H1 (cell line): Measurements from ENCODE around the gene LRRC8D. TPM values are rescaled to one million over a fixed set of nuclear protein-coding genes. Genes with fewer than 3 reads are reported as not detected.

ENCODE experiments used
- CTCF ChIA-PET: fragments of 300-600 bp; sonication (Branson Sonifier 250); formaldehyde crosslinking; loops from one replicate; lab custom pipeline; 2021; ENCODE audit not compliant: partially characterized antibody; lab: Charles Lee
- POLR2A ChIA-PET: fragments of 300-600 bp; sonication (Branson Sonifier 250); formaldehyde crosslinking; loops from one replicate; lab custom pipeline; 2021; ENCODE audit warnings: inconsistent platforms; ENCODE audit not compliant: partially characterized antibody; lab: Charles Lee
- DNase-seq, 2 experiments: peaks; one replicate each; pipeline versions ENCODE4 v3.0.0 to v3.0.0-alpha.2; 2010 to 2022; ENCODE audit warnings: low spot score in 2 of 2, low read depth in 1 of 2, mixed read lengths in 1 of 2
- FAIRE-seq: peaks from 2 replicates; lab custom pipeline; 2011; peaks lifted over from hg19 to GRCh38; lab: Jason Lieb, UNC
- H2AFZ ChIP-seq: 2 replicates; pipeline ENCODE4 v1.8.1; 2012; ENCODE audit warnings: low read length, inconsistent platforms
- H2AK5ac ChIP-seq: 2 replicates; pipeline ENCODE4 v1.6.1; 2013; ENCODE audit warnings: low read depth, low read length
- H2BK120ac ChIP-seq: replicated peaks from 2 replicates; pipeline ENCODE3; 2013; ENCODE audit warnings: low read depth, low read length, inconsistent platforms
- H2BK12ac ChIP-seq: 2 replicates; pipeline ENCODE4 v1.6.1; 2013; ENCODE audit warnings: low read depth, low read length
- H2BK15ac ChIP-seq: 2 replicates; pipeline ENCODE4 v1.6.1; 2013; ENCODE audit warnings: low read length
- H2BK20ac ChIP-seq: 2 replicates; pipeline ENCODE4 v1.6.1; 2013; ENCODE audit warnings: low read length
- H2BK5ac ChIP-seq: 2 replicates; pipeline ENCODE4 v1.6.1; 2013; ENCODE audit warnings: low read depth, low read length
- H3K14ac ChIP-seq: 2 replicates; pipeline ENCODE4 v1.6.1; 2013; ENCODE audit warnings: inconsistent platforms; ENCODE audit not compliant: insufficient read length
- H3K18ac ChIP-seq: 2 replicates; pipeline ENCODE4 v1.6.1; 2013; ENCODE audit warnings: low read length; ENCODE audit errors: extremely low read depth
- H3K23ac ChIP-seq: 2 replicates; pipeline ENCODE4 v1.6.1; 2013; ENCODE audit warnings: inconsistent platforms; ENCODE audit not compliant: insufficient read length
- H3K23me2 ChIP-seq: 2 replicates; pipeline ENCODE4 v1.6.1; 2013; ENCODE audit warnings: low read depth, low read length
- H3K27ac ChIP-seq: 2 replicates; pipeline ENCODE4 v1.6.1; 2011; ENCODE audit warnings: low read depth, low read length, inconsistent platforms
- H3K27me3 ChIP-seq, 4 experiments: replicated peaks in 1 of 4; 1 replicate in 1 of 4; 2 replicates in 3 of 4; pipeline versions ENCODE4 v1.6.1 to v1.8.1; 2011 to 2013; ENCODE audit warnings: low read length in 3 of 4, mild to moderate bottlenecking in 3 of 4, inconsistent platforms in 2 of 4, mixed read lengths in 2 of 4, moderate library complexity in 1 of 4; ENCODE audit not compliant: control insufficient read depth in 3 of 4, insufficient read depth in 3 of 4; ENCODE audit errors: extremely low read depth in 1 of 4
- H3K36me3 ChIP-seq, 4 experiments: 2 replicates each; pipeline versions ENCODE4 v1.6.1 to v1.8.1; 2011 to 2013; ENCODE audit warnings: mild to moderate bottlenecking in 4 of 4, low read length in 3 of 4, moderate library complexity in 2 of 4, control low read depth in 1 of 4, inconsistent platforms in 1 of 4; ENCODE audit not compliant: insufficient read depth in 4 of 4, control insufficient read depth in 2 of 4
- H3K4ac ChIP-seq: replicated peaks from 2 replicates; pipeline ENCODE3; 2013; ENCODE audit warnings: low read length, low read depth, mixed read lengths, inconsistent platforms; ENCODE audit not compliant: insufficient read length
- H3K4me1 ChIP-seq, 4 experiments: replicated peaks in 1 of 4; 1 replicate in 1 of 4; 2 replicates in 3 of 4; pipeline versions ENCODE4 v1.6.1 to v1.8.1; 2011 to 2013; ENCODE audit warnings: low read length in 3 of 4, inconsistent platforms in 2 of 4, mixed read lengths in 1 of 4; ENCODE audit not compliant: insufficient read depth in 4 of 4, control insufficient read depth in 3 of 4
- H3K4me2 ChIP-seq, 2 experiments: 2 replicates each; pipeline versions ENCODE4 v1.6.1 to v1.8.1; 2011 to 2013; ENCODE audit warnings: low read depth in 2 of 2, low read length in 2 of 2, control low read depth in 1 of 2, inconsistent platforms in 1 of 2, mild to moderate bottlenecking in 1 of 2; ENCODE audit not compliant: insufficient read depth in 1 of 2
- H3K4me3 ChIP-seq, 4 experiments: fragments of 200-600, 300-600 bp in 1 of 4; sonication (generic), shearing (Covaris generic), sonication (Bioruptor Twin) in 1 of 4; 2 replicates each; pipeline versions ENCODE4 v1.5.1 to v1.8.1; 2011 to 2016; ENCODE audit warnings: low read length in 4 of 4, low read depth in 3 of 4, control low read depth in 2 of 4, inconsistent platforms in 2 of 4, mild to moderate bottlenecking in 2 of 4, mixed read lengths in 1 of 4, moderate library complexity in 1 of 4; ENCODE audit not compliant: insufficient read depth in 2 of 4; ENCODE audit errors: extremely low read depth in 1 of 4
- H3K56ac ChIP-seq: replicated peaks from 2 replicates; pipeline ENCODE3; 2013; ENCODE audit warnings: low read depth, mild to moderate bottlenecking, mixed read lengths, low read length, inconsistent platforms; ENCODE audit not compliant: insufficient read length
- H3K79me1 ChIP-seq: 2 replicates; pipeline ENCODE4 v1.6.1; 2013; ENCODE audit warnings: low read depth, low read length, control low read depth
- H3K79me2 ChIP-seq, 2 experiments: 2 replicates each; pipeline versions ENCODE4 v1.6.1 to v1.8.1; 2012 to 2013; ENCODE audit warnings: low read length in 2 of 2, mild to moderate bottlenecking in 2 of 2, inconsistent platforms in 1 of 2; ENCODE audit not compliant: insufficient read depth in 2 of 2, control insufficient read depth in 1 of 2
- H3K9ac ChIP-seq, 4 experiments: replicated peaks in 1 of 4; 1 replicate in 1 of 4; 2 replicates in 3 of 4; pipeline versions ENCODE4 v1.6.1 to v1.8.1; 2011 to 2013; ENCODE audit warnings: low read depth in 3 of 4, low read length in 3 of 4, control low read depth in 2 of 4, mild to moderate bottlenecking in 2 of 4, moderate library complexity in 2 of 4, inconsistent platforms in 1 of 4; ENCODE audit errors: extremely low read depth in 1 of 4
- H3K9me3 ChIP-seq, 2 experiments: 2 replicates each; pipeline versions ENCODE4 v1.6.1 to v1.8.1; 2012 to 2013; ENCODE audit warnings: mild to moderate bottlenecking in 2 of 2, moderate library complexity in 2 of 2, control low read depth in 1 of 2, inconsistent platforms in 1 of 2, low read depth in 1 of 2, low read length in 1 of 2, mixed read lengths in 1 of 2; ENCODE audit not compliant: insufficient read depth in 2 of 2
- H4K20me1 ChIP-seq, 2 experiments: replicated peaks in 1 of 2; 2 replicates each; pipeline versions ENCODE3 to v1.8.1; 2011 to 2013; ENCODE audit warnings: inconsistent platforms in 2 of 2, low read length in 2 of 2, mild to moderate bottlenecking in 1 of 2; ENCODE audit not compliant: insufficient read depth in 2 of 2, control insufficient read depth in 1 of 2
- H4K5ac ChIP-seq: 2 replicates; pipeline ENCODE4 v1.6.1; 2013; ENCODE audit warnings: low read length, low read depth, mixed read lengths, inconsistent platforms; ENCODE audit not compliant: insufficient read length
- H4K8ac ChIP-seq: 2 replicates; pipeline ENCODE4 v1.8.0; 2013; ENCODE audit warnings: mild to moderate bottlenecking, moderate library complexity, low read length, inconsistent platforms; ENCODE audit not compliant: insufficient read depth; ENCODE audit errors: extremely low read depth
- H4K91ac ChIP-seq: replicated peaks from 2 replicates; pipeline ENCODE3; 2013; ENCODE audit warnings: low read length, mixed read lengths, inconsistent platforms; ENCODE audit not compliant: insufficient read length
- ASH2L ChIP-seq: fragments of 200-600, 300-600 bp; sonication (generic); IDR thresholded peaks from one replicate; pipeline ENCODE4 v1.7.1; 2017; ENCODE audit warnings: low read length
- ATF3 ChIP-seq: IDR thresholded peaks from 2 replicates; pipeline ENCODE4 v1.6.1; 2011; ENCODE audit warnings: low read depth, mild to moderate bottlenecking, low read length; ENCODE audit not compliant: insufficient read depth
- BRCA1 ChIP-seq: IDR thresholded peaks from 2 replicates; pipeline ENCODE4 v1.6.1; 2012; ENCODE audit warnings: low read depth, low read length, improper control_type of control experiment
- EP300 ChIP-seq, 2 experiments: IDR thresholded peaks; 1 replicate in 1 of 2; 2 replicates in 1 of 2; pipeline ENCODE4 v1.6.1; 2011 to 2012; ENCODE audit warnings: low read depth in 2 of 2, low read length in 2 of 2, mild to moderate bottlenecking in 2 of 2, borderline replicate concordance in 1 of 2, inconsistent platforms in 1 of 2, moderate library complexity in 1 of 2
- RNF2 ChIP-seq: fragments of 200-900, 300-1000 bp; sonication (generic); IDR thresholded peaks from 2 replicates; pipeline ENCODE4 v1.7.1; 2016; ENCODE audit warnings: borderline replicate concordance, low read depth, mild to moderate bottlenecking, antibody characterized with exemption, low read length; ENCODE audit not compliant: poor library complexity, severe bottlenecking; ENCODE audit errors: missing control alignments
- SIRT6 ChIP-seq: IDR thresholded peaks from one replicate; pipeline ENCODE4 v1.7.1; 2012; ENCODE audit warnings: low read length, inconsistent platforms
- SIX5 ChIP-seq: IDR thresholded peaks from 2 replicates; pipeline ENCODE4 v1.6.1; 2011; ENCODE audit warnings: mild to moderate bottlenecking, low read depth, low read length
- WGBS, 2 experiments: shearing (Covaris generic) in 1 of 2; methylation state at CpG; one replicate each; pipeline versions ENCODE4 v1.1.6 to v1.1.7; 2013 to 2015; ENCODE audit warnings: low lambda C conversion rate in 2 of 2, mixed read lengths in 2 of 2, inconsistent platforms in 1 of 2, low coverage in 1 of 2, missing lambda C conversion rate in 1 of 2; ENCODE audit not compliant: insufficient replicate concordance in 2 of 2, insufficient coverage in 1 of 2, insufficient read length in 1 of 2; ENCODE audit errors: extremely low coverage in 1 of 2, missing lambda C conversion rate in 1 of 2; 5-methylcytosine and 5-hydroxymethylcytosine counted together
- polyA plus RNA-seq, 7 experiments: library from polyadenylated mRNA; depleted of rRNA in 3 of 7; stranded (reverse) in 5 of 7; unstranded in 2 of 7; fragments of >200 nt in 5 of 7; fragments of 200-250 nt in 2 of 7; gene quantifications; 1 replicate in 5 of 7; 2 replicates in 1 of 7; 4 replicates in 1 of 7; pipeline versions ENCODE4 v1.2.1 to v1.2.3, GENCODE V29; 2011 to 2013; ENCODE audit warnings: missing spikeins in 2 of 7, mixed read lengths in 2 of 7
- total RNA-seq: library from RNA; stranded (reverse); fragmentation: NEBNext Ultra II Directional; extraction: Animal tissue kit (Norgen Biotek cat#: 25700); gene quantifications from 2 replicates; pipeline ENCODE4 v1.2.1, GENCODE V29; 2021

The LRRC8D gene
- total and polyA plus RNA-seq, 2 of the 8 experiments (the other 6 are each of a cell fraction or from before 2014, with no cell fraction given), result 42.0 to 58.5 TPM

- Histone ChIP-seq H2BK5ac (no peak overlapping the region), H4K5ac (no peak overlapping the region), H2BK20ac (no peak overlapping the region), H4K8ac (no peak overlapping the region), H3K4ac (no peak overlapping the region), H3K18ac (no peak overlapping the region), H3K56ac (no peak overlapping the region), H2BK12ac (no peak overlapping the region), H3K23ac (no peak overlapping the region), H3K4me2 (no peak overlapping the region), H2AFZ (no peak overlapping the region), H3K79me2 (peaks cover 4 to 50% of the 10 kb centered on the region in 2 experiments; a peak in 3 of 4 replicates), H4K91ac (no peak overlapping the region), H3K36me3 (peaks cover 0 to 14% (median 3%) of the 10 kb centered on the region in 4 experiments; a peak in 4 of 8 replicates), H2BK15ac (no peak overlapping the region; the same call in 1 of the 2 replicates), H3K9ac (no peak overlapping the region), H3K23me2 (peaks cover 2% of the 10 kb centered on the region; the same call in 1 of the 2 replicates), H3K4me1 (peaks cover 0 to 3% (median 0%) of the 10 kb centered on the region in 4 experiments; a peak in 1 of 7 replicates), H3K27me3 (no peaks in the 10 kb centered on the region), H3K9me3 (no peaks in the 10 kb centered on the region), H3K27ac (no peak overlapping the region), H4K20me1 (peaks cover 0 to 2% of the 10 kb centered on the region in 2 experiments), H3K79me1 (no peaks in the 10 kb centered on the region), H2BK120ac (no peak overlapping the region), H3K4me3 (no peak overlapping the region), H3K14ac (no peak overlapping the region), H2AK5ac (no peak overlapping the region)
- POLR2A ChIA-PET, result interaction anchor here (1.2 kb wide), 1 partner anchor 9 kb away, joined by 4 read pairs; no protein-coding TSS in a partner anchor
- WGBS, 2 experiments, result 33% methylated on average over 1 of the region's 1 CpG; no CpG with 5 or more reads in 1 of the 2 experiments
- CTCF ChIA-PET, result interaction anchor here (0.7 to 1.5 kb wide), 4 partner anchors 11 to 64 kb away, joined by 3 to 5 read pairs (median 3); no protein-coding TSS in a partner anchor
- no peak for DNase-seq
- TF ChIP-seq EP300 (IDR thresholded peaks at IDR 0.05; ENCODE audit: borderline replicate concordance in 1 of 2, low read depth in 2 of 2, low read length in 2 of 2) (no peak), RNF2 (no peak), SIRT6 (no peak), SIX5 (no peak), ASH2L (no peak), ATF3 (no peak), BRCA1 (no peak)
- no peak for FAIRE-seq
Observed at GRCh38 chr1:89872567-89872966, 51.7 kb downstream of the LRRC8D start.
